GM23338 (cell line): ENCODE measurements around the gene PCDHGB1.

Experiments
- CREB1 ChIP-seq: fragments of 250-450 bp; sonication (Bioruptor Pico); IDR thresholded peaks from 2 replicates; pipeline ENCODE4 v1.5.0; 2020; ENCODE audit warnings: low read depth, mild to moderate bottlenecking, moderate library complexity
- EZH2 ChIP-seq: fragments of 200-600 bp; sonication (generic); IDR thresholded peaks from one replicate; pipeline ENCODE4 v1.8.0; 2017; ENCODE audit warnings: antibody characterized with exemption, mild to moderate bottlenecking, low read depth; ENCODE audit not compliant: unreplicated experiment
- EZH2phosphoT487 ChIP-seq: fragments of 200-600 bp; sonication (generic); IDR thresholded peaks from one replicate; pipeline ENCODE4 v1.8.1; 2018; ENCODE audit warnings: antibody characterized with exemption; ENCODE audit not compliant: unreplicated experiment
- JUNB ChIP-seq: IDR thresholded peaks from one replicate; pipeline ENCODE4 v1.6.1; 2016; ENCODE audit warnings: antibody characterized with exemption; ENCODE audit not compliant: unreplicated experiment
- NANOG ChIP-seq: IDR thresholded peaks from 2 replicates; pipeline ENCODE4 v1.6.1; 2016; ENCODE audit warnings: antibody characterized with exemption, borderline replicate concordance
- POLR2AphosphoS5 ChIP-seq: IDR thresholded peaks from 2 replicates; pipeline ENCODE4 v1.6.1; 2016; ENCODE audit warnings: antibody characterized with exemption, low read depth
- STAT1 ChIP-seq: IDR thresholded peaks from one replicate; pipeline ENCODE4 v1.6.1; 2016; ENCODE audit warnings: antibody characterized with exemption; ENCODE audit not compliant: unreplicated experiment
- ZNF114 ChIP-seq: fragments of 250-450 bp; sonication (Bioruptor Pico); IDR thresholded peaks from 2 replicates; pipeline ENCODE4 v1.5.0; 2020; ENCODE audit warnings: mild to moderate bottlenecking, moderate library complexity
- ZNF331 ChIP-seq: fragments of 250-450 bp; sonication (Bioruptor Pico); IDR thresholded peaks from 2 replicates; pipeline ENCODE4 v1.5.0; 2020; ENCODE audit warnings: low read depth, mild to moderate bottlenecking, moderate library complexity
- TF ChIP-seq, protein P1 (sequence below): IDR thresholded peaks from one replicate; pipeline ENCODE4 v1.6.1; 2018; ENCODE audit warnings: antibody characterized with exemption; ENCODE audit not compliant: unreplicated experiment
- TF ChIP-seq, protein P2 (sequence below), 2 experiments: fragments of 200-600 bp in 1 of 2; sonication (generic) in 1 of 2; conservative IDR thresholded peaks; 2 replicates each; pipeline versions ENCODE4 v1.5.1 to v1.6.1; 2016 to 2017; ENCODE audit warnings: antibody characterized with exemption in 2 of 2, low read depth in 2 of 2, mild to moderate bottlenecking in 2 of 2, moderate library complexity in 1 of 2
- TF ChIP-seq, protein P3 (sequence below): IDR thresholded peaks from 2 replicates; pipeline ENCODE4 v1.6.1; 2016; ENCODE audit warnings: antibody characterized with exemption
- TF ChIP-seq, protein P4 (sequence below): fragments of 250-450 bp; sonication (Bioruptor Pico); IDR thresholded peaks from 2 replicates; pipeline ENCODE4 v1.5.0; 2020; ENCODE audit warnings: mild to moderate bottlenecking, moderate library complexity

DNA sequence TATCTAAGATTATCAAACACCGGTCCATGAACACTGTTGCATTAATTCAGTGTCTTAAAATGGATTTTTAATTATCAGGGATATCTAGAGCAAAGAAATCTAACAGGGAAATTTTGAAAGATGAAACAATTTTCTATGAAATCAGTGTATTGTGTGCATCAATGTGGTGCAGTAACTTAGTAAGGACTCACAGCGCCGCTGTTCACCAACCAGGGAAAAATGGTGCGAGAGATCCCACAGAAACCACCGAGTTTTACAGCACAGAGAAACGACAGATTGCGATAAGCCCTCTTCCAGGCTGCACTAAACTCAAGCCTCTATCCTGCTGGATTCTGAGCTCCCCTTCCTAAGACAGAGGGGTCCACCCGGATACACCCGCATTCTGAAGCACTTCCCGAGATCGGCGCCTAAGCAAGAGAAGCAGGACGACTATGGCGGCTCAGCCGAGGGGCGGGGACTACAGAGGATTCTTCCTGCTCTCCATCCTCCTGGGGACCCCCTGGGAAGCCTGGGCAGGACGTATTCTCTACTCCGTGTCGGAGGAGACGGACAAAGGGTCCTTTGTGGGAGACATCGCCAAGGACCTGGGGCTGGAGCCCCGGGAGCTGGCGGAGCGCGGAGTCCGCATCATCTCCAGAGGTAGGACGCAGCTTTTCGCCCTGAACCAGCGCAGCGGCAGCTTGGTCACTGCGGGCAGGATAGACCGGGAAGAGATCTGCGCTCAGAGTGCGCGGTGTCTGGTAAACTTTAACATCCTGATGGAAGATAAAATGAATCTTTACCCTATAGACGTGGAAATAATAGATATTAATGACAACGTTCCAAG lies 32.8 kb downstream of the PCDHGB1 start, which contains the start of gene PCDHGA7:
- TF ChIP-seq, protein P1, sequence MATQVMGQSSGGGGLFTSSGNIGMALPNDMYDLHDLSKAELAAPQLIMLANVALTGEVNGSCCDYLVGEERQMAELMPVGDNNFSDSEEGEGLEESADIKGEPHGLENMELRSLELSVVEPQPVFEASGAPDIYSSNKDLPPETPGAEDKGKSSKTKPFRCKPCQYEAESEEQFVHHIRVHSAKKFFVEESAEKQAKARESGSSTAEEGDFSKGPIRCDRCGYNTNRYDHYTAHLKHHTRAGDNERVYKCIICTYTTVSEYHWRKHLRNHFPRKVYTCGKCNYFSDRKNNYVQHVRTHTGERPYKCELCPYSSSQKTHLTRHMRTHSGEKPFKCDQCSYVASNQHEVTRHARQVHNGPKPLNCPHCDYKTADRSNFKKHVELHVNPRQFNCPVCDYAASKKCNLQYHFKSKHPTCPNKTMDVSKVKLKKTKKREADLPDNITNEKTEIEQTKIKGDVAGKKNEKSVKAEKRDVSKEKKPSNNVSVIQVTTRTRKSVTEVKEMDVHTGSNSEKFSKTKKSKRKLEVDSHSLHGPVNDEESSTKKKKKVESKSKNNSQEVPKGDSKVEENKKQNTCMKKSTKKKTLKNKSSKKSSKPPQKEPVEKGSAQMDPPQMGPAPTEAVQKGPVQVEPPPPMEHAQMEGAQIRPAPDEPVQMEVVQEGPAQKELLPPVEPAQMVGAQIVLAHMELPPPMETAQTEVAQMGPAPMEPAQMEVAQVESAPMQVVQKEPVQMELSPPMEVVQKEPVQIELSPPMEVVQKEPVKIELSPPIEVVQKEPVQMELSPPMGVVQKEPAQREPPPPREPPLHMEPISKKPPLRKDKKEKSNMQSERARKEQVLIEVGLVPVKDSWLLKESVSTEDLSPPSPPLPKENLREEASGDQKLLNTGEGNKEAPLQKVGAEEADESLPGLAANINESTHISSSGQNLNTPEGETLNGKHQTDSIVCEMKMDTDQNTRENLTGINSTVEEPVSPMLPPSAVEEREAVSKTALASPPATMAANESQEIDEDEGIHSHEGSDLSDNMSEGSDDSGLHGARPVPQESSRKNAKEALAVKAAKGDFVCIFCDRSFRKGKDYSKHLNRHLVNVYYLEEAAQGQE: no peak
- TF ChIP-seq, protein P2, sequence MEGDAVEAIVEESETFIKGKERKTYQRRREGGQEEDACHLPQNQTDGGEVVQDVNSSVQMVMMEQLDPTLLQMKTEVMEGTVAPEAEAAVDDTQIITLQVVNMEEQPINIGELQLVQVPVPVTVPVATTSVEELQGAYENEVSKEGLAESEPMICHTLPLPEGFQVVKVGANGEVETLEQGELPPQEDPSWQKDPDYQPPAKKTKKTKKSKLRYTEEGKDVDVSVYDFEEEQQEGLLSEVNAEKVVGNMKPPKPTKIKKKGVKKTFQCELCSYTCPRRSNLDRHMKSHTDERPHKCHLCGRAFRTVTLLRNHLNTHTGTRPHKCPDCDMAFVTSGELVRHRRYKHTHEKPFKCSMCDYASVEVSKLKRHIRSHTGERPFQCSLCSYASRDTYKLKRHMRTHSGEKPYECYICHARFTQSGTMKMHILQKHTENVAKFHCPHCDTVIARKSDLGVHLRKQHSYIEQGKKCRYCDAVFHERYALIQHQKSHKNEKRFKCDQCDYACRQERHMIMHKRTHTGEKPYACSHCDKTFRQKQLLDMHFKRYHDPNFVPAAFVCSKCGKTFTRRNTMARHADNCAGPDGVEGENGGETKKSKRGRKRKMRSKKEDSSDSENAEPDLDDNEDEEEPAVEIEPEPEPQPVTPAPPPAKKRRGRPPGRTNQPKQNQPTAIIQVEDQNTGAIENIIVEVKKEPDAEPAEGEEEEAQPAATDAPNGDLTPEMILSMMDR (conservative IDR thresholded peaks at IDR 0.05; ENCODE audit: low read depth in 2 of 2): no peak
- TF ChIP-seq EZH2phosphoT487: no peak
- no peak for TF ChIP-seq EZH2
- no peak for TF ChIP-seq POLR2AphosphoS5
- TF ChIP-seq CREB1 (CRISPR knock-in tag): no peak
- TF ChIP-seq, protein P3, sequence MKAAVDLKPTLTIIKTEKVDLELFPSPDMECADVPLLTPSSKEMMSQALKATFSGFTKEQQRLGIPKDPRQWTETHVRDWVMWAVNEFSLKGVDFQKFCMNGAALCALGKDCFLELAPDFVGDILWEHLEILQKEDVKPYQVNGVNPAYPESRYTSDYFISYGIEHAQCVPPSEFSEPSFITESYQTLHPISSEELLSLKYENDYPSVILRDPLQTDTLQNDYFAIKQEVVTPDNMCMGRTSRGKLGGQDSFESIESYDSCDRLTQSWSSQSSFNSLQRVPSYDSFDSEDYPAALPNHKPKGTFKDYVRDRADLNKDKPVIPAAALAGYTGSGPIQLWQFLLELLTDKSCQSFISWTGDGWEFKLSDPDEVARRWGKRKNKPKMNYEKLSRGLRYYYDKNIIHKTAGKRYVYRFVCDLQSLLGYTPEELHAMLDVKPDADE: no peak
- TF ChIP-seq JUNB: no peak
- no peak for TF ChIP-seq NANOG
- no peak for TF ChIP-seq ZNF331 (CRISPR knock-in tag)
- no peak for TF ChIP-seq ZNF114 (CRISPR knock-in tag)
- no peak for TF ChIP-seq STAT1
- TF ChIP-seq, protein P4, sequence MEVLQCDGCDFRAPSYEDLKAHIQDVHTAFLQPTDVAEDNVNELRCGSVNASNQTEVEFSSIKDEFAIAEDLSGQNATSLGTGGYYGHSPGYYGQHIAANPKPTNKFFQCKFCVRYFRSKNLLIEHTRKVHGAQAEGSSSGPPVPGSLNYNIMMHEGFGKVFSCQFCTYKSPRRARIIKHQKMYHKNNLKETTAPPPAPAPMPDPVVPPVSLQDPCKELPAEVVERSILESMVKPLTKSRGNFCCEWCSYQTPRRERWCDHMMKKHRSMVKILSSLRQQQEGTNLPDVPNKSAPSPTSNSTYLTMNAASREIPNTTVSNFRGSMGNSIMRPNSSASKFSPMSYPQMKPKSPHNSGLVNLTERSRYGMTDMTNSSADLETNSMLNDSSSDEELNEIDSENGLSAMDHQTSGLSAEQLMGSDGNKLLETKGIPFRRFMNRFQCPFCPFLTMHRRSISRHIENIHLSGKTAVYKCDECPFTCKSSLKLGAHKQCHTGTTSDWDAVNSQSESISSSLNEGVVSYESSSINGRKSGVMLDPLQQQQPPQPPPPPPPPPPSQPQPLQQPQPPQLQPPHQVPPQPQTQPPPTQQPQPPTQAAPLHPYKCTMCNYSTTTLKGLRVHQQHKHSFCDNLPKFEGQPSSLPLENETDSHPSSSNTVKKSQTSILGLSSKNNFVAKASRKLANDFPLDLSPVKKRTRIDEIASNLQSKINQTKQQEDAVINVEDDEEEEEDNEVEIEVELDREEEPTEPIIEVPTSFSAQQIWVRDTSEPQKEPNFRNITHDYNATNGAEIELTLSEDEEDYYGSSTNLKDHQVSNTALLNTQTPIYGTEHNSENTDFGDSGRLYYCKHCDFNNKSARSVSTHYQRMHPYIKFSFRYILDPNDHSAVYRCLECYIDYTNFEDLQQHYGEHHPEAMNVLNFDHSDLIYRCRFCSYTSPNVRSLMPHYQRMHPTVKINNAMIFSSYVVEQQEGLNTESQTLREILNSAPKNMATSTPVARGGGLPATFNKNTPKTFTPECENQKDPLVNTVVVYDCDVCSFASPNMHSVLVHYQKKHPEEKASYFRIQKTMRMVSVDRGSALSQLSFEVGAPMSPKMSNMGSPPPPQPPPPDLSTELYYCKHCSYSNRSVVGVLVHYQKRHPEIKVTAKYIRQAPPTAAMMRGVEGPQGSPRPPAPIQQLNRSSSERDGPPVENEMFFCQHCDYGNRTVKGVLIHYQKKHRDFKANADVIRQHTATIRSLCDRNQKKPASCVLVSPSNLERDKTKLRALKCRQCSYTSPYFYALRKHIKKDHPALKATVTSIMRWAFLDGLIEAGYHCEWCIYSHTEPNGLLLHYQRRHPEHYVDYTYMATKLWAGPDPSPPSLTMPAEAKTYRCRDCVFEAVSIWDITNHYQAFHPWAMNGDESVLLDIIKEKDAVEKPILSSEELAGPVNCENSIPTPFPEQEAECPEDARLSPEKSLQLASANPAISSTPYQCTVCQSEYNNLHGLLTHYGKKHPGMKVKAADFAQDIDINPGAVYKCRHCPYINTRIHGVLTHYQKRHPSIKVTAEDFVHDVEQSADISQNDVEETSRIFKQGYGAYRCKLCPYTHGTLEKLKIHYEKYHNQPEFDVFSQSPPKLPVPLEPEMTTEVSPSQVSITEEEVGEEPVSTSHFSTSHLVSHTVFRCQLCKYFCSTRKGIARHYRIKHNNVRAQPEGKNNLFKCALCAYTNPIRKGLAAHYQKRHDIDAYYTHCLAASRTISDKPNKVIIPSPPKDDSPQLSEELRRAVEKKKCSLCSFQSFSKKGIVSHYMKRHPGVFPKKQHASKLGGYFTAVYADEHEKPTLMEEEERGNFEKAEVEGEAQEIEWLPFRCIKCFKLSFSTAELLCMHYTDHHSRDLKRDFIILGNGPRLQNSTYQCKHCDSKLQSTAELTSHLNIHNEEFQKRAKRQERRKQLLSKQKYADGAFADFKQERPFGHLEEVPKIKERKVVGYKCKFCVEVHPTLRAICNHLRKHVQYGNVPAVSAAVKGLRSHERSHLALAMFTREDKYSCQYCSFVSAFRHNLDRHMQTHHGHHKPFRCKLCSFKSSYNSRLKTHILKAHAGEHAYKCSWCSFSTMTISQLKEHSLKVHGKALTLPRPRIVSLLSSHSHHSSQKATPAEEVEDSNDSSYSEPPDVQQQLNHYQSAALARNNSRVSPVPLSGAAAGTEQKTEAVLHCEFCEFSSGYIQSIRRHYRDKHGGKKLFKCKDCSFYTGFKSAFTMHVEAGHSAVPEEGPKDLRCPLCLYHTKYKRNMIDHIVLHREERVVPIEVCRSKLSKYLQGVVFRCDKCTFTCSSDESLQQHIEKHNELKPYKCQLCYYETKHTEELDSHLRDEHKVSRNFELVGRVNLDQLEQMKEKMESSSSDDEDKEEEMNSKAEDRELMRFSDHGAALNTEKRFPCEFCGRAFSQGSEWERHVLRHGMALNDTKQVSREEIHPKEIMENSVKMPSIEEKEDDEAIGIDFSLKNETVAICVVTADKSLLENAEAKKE (CRISPR knock-in tag): no peak
